Mucosa of descending colon (tissue), 3 donors: ENCODE results near the gene VAT1L. TPM values are rescaled to one million over a fixed set of nuclear protein-coding genes. Genes with fewer than 3 reads are reported as not detected.

Experiments used
- ATAC-seq: fragments of 200-7000 bp; cut with Tn5 transposase; one replicate; pipeline ENCODE4 v1.9.1; 2020; ENCODE audit warnings: mild to moderate bottlenecking, moderate library complexity
- DNase-seq, 3 donors: peaks; one replicate each; pipeline ENCODE4 v3.0.0-alpha.2; 2020
- H3K36me3 ChIP-seq: fragments of 200-600 bp; one replicate; pipeline ENCODE4 v1.8.0; 2021; ENCODE audit warnings: low read depth, mild to moderate bottlenecking
- H3K4me1 ChIP-seq: fragments of 200-600 bp; one replicate; pipeline ENCODE4 v1.8.0; 2021; ENCODE audit warnings: low read depth, mild to moderate bottlenecking
- H3K4me3 ChIP-seq: fragments of 200-600 bp; one replicate; pipeline ENCODE4 v1.8.0; 2021; ENCODE audit warnings: mild to moderate bottlenecking
- H3K9me3 ChIP-seq: fragments of 200-600 bp; one replicate; pipeline ENCODE4 v1.8.0; 2021; ENCODE audit warnings: mild to moderate bottlenecking
- CTCF ChIP-seq: fragments of 200-600 bp; IDR thresholded peaks from one replicate; pipeline ENCODE4 v1.8.0; 2022; ENCODE audit warnings: antibody characterized with exemption, mild to moderate bottlenecking
- intact Hi-C, 2 donors: fragments of 100-400 bp; cut with DNase I in 1 of 2; cut with micrococcal nuclease in 1 of 2; formaldehyde crosslinking; loops; one replicate each; pipeline versions ENCODE4 v1.11.0 to v1.11.1; 2022; cut with DNase I, micrococcal nuclease
- total RNA-seq, 3 donors: library from RNA; stranded (reverse); fragmentation: NEBNext Ultra II Directional in 2 of 3; extraction: Animal tissue kit (Norgen Biotek cat#: 25700) in 2 of 3; gene quantifications; one replicate each; pipeline versions ENCODE4 v1.2.1 to v1.2.4, GENCODE V29; 2021 to 2023
- donor health status: DM: no; HTN: no; CAD: no; lungs with moderate emphysema.
- donor health status: DM: no; HTN: no; CAD: no.
- donor health status: DM: no; HTN: yes; CAD: no.

Gene VAT1L
- total RNA-seq, 3 donors from 2014 or later = 0.84 to 8.7 (median 0.84) TPM

GRCh38 chr16:77928096-77928495 lies 139.7 kb downstream of the VAT1L start:
- H3K4me1 ChIP-seq = no peaks in the 10 kb centered on the region
- no peaks in the 10 kb centered on the region for H3K9me3 ChIP-seq
- H3K4me3 ChIP-seq = no peak overlapping the region
- H3K36me3 ChIP-seq = no peaks in the 10 kb centered on the region
- ATAC-seq = no peak
- no peak for TF ChIP-seq CTCF
- intact Hi-C loops = no loop called here
- DNase-seq = no peak

GRCh38 chr16:77929004-77929403 lies 140.6 kb downstream of the VAT1L start:
- ATAC-seq (no peak), DNase-seq (no peak)
- no peak overlapping the region for H3K4me3 ChIP-seq
- TF ChIP-seq CTCF = no peak
- H3K4me1 ChIP-seq = no peaks in the 10 kb centered on the region
- intact Hi-C loops = no loop called here
- no peaks in the 10 kb centered on the region for H3K9me3 ChIP-seq
- H3K36me3 ChIP-seq = no peaks in the 10 kb centered on the region

- ATAC-seq = no peak
- Histone ChIP-seq H3K4me3 (no peak overlapping the region), H3K36me3 (no peaks in the 10 kb centered on the region), H3K4me1 (no peaks in the 10 kb centered on the region), H3K9me3 (no peaks in the 10 kb centered on the region)
- intact Hi-C loops = no loop called here
- no peak for DNase-seq
- no peak for TF ChIP-seq CTCF
Observed at GRCh38 chr16:77931058-77931457, 142.7 kb downstream of the VAT1L start.

GRCh38 chr16:77937473-77938149 lies 149.2 kb downstream of the VAT1L start:
- no peaks in the 10 kb centered on the region for H3K36me3 ChIP-seq
- no peaks in the 10 kb centered on the region for H3K9me3 ChIP-seq
- peak in 1 of 3 donors; percentile 8 for DNase-seq
- H3K4me1 ChIP-seq = no peaks in the 10 kb centered on the region
- intact Hi-C loops = no loop called here
- ATAC-seq = no peak
- no peak overlapping the region for H3K4me3 ChIP-seq
- no peak for TF ChIP-seq CTCF

- H3K4me1 ChIP-seq = no peaks in the 10 kb centered on the region
- TF ChIP-seq CTCF = no peak
- ATAC-seq (no peak), DNase-seq (peak in 1 of 3 donors; percentile 17)
- no peak overlapping the region for H3K4me3 ChIP-seq
- no peaks in the 10 kb centered on the region for H3K36me3 ChIP-seq
- intact Hi-C loops = no loop called here
- no peaks in the 10 kb centered on the region for H3K9me3 ChIP-seq
Observed at GRCh38 chr16:77938913-77939312, 150.5 kb downstream of the VAT1L start.

GRCh38 chr16:77939968-77940367 lies 151.6 kb downstream of the VAT1L start:
- no peak for TF ChIP-seq CTCF
- DNase-seq (no peak), ATAC-seq (no peak)
- intact Hi-C loops = no loop called here
- no peaks in the 10 kb centered on the region for H3K4me1 ChIP-seq
- no peaks in the 10 kb centered on the region for H3K9me3 ChIP-seq
- no peak overlapping the region for H3K4me3 ChIP-seq
- H3K36me3 ChIP-seq = no peaks in the 10 kb centered on the region
